DOHH2 (cell line): Measurements from ENCODE around the gene CRPPA.

Experiments
- CTCF ChIP-seq: fragments of 200-600 bp; sonication (generic); IDR thresholded peaks from one replicate; pipeline ENCODE4 v1.5.1; 2014; ENCODE audit warnings: antibody characterized with exemption, mild to moderate bottlenecking, low read depth, low read length; ENCODE audit not compliant: poor library complexity, severe bottlenecking
- EZH2phosphoT487 ChIP-seq: fragments of 200-600 bp; sonication (generic); IDR thresholded peaks from 2 replicates; pipeline ENCODE4 v1.6.1; 2017; ENCODE audit warnings: borderline replicate concordance, mild to moderate bottlenecking, antibody characterized with exemption, low read length, moderate library complexity, mixed read lengths

DNA sequence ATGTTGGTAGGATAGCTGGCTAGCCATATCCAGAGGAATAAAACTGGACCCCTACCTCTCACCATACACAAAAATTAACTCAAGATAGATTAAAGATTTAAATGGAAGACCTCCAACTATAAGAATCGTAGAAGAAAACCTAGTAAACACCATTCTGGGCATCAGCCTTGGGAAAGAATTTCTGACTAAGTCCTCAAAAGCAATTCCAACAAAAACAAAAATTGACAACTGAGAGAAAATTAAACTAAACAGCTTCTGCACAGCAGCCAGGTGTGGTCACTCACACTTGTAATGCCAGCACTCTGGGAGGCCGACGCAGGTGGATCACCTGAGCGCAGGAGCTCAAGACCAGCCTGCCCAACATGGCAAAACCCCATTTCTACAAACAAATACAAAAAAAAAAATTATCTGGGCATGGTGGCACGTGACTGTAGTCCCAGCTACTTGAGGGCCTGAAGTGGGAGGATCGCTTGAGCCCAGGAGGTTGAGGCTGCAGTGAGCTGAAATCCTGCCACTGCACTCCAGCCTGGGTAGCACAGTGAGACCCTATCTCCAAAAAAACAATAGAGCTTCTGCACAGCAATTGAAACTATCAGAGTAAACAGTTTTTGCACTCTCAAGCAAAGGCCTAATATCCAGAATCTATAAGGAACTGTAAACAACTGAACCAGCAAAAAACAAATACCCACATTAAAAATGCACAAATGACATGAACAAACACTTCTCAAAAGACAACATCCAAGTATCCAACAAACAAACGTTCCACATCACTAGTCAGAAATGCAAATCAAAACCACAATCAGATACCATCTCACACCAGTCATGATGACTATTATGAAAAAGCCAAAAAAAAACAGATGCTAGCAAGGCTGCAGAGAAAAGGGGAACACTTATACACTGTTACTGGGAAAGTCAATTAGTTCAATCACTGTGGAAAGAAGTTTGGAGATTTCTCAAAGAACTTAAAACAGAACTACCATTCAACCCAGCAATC lies 4.8 kb downstream of the CRPPA start:
- no peak for TF ChIP-seq CTCF
- no peak for TF ChIP-seq EZH2phosphoT487
